HG03196 (cell line): ENCODE results near the gene DCUN1D5.

ENCODE experiments used
- ATAC-seq: cut with Tn5 transposase; IDR thresholded peaks from one replicate; pipeline ENCODE4 v1.9.1; 2021; ENCODE audit not compliant: unreplicated experiment

Gene DCUN1D5

DNA sequence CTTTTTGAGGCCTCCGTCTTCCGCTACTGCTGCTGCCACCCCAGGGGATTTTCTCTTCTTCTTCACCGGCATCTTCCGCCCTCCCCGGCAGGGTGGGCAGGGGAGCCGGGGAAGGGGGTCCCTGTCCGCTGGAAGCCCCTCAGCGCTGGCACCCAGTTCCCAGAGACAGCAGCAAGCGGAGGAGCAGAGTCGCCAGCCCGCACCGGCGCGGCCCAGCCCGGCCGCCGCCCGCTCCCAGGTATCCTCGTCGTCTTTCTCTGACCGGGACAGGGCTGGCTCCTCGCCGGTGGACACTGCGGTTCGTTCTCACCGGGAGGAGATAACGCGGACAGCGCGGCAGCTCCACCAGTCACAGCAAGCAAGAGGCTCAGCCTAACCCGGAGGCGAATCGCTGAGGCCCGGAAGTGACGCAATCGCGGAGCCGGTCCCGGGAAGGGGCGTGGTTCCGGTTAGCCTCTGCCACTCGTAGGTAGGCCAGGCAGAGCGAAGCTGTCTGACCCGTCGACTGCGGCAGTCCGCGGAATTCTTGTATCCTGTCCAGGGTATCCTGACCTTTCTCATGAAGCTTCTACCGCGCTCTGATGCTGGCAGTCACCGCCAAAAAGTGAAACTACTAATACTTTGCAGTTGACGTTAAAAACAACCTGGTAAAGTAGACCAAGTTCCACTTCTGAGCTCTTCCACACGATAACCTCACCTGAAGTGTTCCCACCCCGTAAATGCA, at the start of gene DCUN1D5:
Gene DCUN1D5, minus strand, starts transcription at position 360 of the 724 bp plus-strand sequence. Its CDS starts 288 bp downstream, at position 72.
- peak; percentile 100 for ATAC-seq

DNA sequence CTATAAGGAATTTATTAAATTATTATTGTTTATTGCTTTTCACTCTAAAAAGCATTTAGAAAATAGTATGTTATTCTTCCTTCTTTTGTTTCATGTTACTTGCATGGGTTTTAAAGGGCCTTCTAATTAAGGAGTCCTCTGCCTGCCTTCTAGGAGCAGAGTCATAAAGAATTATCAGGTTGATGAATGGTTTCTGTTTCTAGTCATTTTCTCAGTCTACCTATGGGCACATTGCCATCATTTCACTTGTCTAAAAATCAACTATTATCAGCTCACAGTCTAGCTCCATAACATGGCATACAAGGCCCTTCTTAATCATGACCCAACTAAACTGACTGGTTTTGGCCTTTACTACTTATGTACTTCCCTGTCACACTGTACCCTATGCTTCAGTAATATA, 33.5 kb upstream of the DCUN1D5 start:
- ATAC-seq, result no peak

DNA sequence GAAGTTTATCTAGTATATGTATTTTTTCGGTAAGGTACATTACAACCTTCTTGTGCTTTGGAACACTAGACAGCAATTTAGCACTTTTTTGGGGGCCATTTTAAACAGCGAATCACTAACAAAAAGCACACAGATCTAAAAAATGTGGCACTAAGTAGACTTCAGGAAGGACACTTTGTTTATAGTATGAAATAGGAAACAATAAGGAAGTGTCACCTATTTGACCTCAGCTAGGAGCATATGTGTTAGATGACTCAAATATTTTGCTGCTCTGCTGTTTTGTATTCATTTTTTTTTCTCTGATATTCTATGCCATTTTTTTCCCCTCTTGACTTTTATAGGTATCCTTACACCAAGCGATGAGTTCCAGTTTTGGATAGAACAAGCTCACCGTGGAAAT, 22.9 kb upstream of the DCUN1D5 start:
- ATAC-seq, result no peak

- no peak for ATAC-seq
Observed at GRCh38 chr11:103112364-103112763, 20.4 kb upstream of the DCUN1D5 start.

DNA sequence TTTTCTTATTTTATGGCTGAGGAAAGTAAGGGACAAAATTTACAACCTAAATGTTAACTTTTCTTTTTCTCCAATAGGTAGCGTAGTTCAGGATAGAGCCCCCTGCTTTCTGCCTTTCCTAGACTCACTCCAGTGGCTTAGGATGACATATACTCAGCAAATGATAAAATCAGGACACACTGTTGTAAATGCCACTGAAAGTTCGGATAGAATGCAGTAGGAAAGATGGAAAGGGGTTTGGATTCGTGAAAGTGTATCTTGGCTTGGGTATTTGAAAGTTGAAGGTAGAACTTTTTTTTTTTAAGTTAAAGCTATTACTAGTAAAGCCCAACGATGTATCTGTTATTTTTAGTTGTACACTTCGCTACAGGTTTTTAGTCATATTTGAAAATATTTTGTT, 19.4 kb upstream of the DCUN1D5 start:
- ATAC-seq, result no peak

DNA sequence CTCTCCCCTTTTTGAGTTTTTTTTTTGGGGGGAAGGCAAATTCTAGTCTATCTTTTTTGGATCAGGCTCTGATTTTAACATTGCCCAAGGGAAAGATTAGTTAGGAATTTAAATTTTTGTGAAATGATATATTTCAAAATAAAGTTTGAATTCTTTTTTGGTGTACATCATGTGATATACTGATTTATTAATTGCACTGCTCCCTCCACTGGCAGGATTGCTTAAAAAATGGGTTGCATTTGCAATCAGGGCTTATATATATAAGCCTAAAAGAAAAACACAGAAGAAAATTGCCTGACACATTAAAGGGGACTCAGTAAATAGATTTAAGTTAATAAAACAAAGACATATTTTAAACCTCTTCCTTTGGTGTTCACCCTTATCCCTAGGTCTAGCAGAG, 18.4 kb upstream of the DCUN1D5 start:
- no peak for ATAC-seq

- peak; percentile 8 for ATAC-seq
Observed at GRCh38 chr11:103109818-103110388, 17.9 kb upstream of the DCUN1D5 start.

- peak; percentile 100 for ATAC-seq
Observed at GRCh38 chr11:103108933-103109817, 17.2 kb upstream of the DCUN1D5 start, which contains the start of gene DYNC2H1. TSS of gene DYNC2H1 (plus strand) at chr11:103109426. CDS start at chr11:103109575, 149 bp downstream.

DNA sequence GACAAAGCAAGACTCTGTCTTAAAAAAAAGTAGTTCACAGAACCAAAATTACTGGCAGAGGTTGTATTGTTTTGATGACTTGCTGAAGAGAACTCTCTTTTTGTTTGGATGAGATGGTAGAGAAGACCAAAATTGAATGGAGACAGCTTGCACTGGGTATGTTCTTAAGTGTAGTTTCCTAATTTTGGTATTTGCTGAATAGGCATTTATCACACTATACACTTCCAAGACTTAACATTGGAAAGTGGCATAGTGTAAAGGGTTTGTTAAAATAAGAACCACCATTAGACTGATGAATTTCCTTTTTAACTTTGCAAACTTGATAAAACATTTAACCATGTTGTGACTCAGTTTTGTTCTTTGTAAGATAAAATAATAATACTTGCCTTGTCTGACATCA, 5.3 kb upstream of the DCUN1D5 start:
- ATAC-seq, result no peak

DNA sequence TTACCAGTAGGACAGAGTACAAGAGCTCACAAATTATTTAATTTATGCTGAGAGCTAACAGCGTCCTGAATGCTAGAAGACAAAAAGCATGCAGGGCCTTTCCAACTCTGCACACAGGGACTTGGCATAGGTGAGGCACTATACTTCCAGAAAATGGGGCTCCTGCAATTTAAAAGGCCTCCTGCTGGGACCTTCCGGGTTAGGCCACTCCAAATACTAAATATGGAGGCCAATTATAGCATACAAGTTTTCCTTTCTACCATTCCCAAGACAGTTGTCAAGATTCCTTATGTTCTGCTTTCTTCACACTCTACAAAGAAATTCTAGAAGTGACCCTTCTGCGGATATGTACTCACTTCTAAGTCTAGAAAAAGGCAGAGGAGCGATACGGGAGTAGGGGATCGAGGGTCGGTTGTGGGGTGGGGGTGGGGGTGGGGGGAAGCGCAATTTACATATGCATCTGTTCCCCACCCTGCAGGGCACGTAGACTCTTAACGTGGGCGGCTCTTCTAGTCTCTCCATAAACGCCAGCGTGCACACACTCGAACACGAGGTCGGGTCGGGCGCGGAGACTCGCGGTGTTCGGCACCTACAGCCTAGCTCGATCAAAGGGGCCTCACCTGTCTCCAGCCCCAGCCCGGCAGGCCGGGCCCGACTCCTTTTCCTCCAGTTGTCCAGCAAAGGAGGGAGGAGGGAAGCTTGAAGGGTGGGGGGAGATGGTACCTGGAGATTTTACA, 728 bp downstream of the DCUN1D5 start:
- ATAC-seq, result peak; percentile 39

- no peak for ATAC-seq
Observed at GRCh38 chr11:103086461-103086860, 5.5 kb downstream of the DCUN1D5 start.

- no peak for ATAC-seq
Observed at GRCh38 chr11:103085758-103086365, 6.1 kb downstream of the DCUN1D5 start.

GRCh38 chr11:103079833-103080232, 12.1 kb downstream of the DCUN1D5 start:
- no peak for ATAC-seq

DNA sequence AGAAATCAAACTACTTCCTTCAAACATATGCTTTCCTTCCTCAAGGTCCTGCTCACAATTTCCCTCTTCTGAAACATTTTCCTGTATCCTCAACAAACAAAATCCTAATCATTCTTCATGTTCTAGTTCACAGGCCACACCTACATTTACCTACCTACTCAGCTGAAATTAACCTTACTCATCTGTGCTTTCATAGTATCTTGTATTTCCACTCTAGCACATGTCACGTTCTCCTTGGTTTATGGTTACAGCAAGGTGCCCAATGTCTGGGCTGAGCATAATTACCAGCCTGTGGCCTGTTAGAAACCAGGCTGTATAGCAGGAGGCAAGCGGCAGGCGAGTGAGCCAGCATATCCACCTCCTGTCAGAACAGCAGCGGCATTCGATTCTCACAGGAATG, 13.2 kb downstream of the DCUN1D5 start:
- ATAC-seq, result no peak

GRCh38 chr11:103077554-103077953, 14.4 kb downstream of the DCUN1D5 start:
- ATAC-seq, result no peak

- no peak for ATAC-seq
Observed at GRCh38 chr11:103076361-103076760, 15.6 kb downstream of the DCUN1D5 start.

- no peak for ATAC-seq
Observed at GRCh38 chr11:103071008-103071407, 21.0 kb downstream of the DCUN1D5 start.

GRCh38 chr11:103070142-103070541, 21.8 kb downstream of the DCUN1D5 start:
- no peak for ATAC-seq

- no peak for ATAC-seq
Observed at GRCh38 chr11:103069367-103069766, 22.6 kb downstream of the DCUN1D5 start.

- ATAC-seq, result no peak
Observed at GRCh38 chr11:103067118-103067517, 24.8 kb downstream of the DCUN1D5 start.

DNA sequence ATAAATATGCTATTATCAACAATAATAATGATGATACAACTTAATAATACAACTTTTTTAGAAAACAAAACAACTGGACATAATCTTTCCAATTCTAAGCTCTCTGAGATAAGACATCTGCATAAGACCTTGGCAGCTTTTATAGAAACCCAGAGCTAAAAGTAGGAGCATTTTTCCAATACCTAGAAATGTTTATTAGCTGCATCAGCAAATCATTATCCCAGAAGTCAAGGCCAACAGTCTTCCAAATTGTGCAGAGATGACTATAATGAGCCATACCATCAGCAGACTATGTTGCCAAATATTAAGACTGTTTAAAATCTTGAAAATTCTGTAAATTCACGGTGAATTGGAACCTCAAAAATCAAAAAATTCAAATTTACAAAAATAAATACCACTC, 30.3 kb downstream of the DCUN1D5 start:
- ATAC-seq, result no peak
